Stimulated activated naive CD4-positive, alpha-beta T cell (primary cell): ENCODE measurements around the gene RTN1.

ENCODE experiments used
- DNase-seq, 6 experiments: peaks; one replicate each; lab custom pipeline; 2025; lab: John Stamatoyannopoulos, UW

The RTN1 gene

DNA sequence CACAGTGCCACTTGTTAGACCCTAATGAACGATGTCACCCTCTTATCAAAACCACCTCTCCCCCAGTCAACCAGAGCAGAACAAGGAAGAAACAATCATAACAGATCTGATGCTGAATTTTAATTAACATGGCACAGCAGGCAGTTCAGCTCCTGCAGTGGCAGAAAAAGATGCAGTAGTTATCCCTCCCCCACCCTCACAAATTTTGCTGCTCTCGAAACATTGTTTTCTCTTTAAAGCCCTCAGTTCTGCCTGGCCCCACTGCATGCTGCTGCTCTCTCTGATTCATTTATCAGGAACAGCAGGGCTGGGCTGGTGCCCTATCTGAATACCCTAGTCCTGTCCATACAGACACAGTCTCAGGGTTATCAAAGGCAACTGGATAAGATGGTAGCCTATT, 306.2 kb downstream of the RTN1 start:
- no peak for DNase-seq

DNA sequence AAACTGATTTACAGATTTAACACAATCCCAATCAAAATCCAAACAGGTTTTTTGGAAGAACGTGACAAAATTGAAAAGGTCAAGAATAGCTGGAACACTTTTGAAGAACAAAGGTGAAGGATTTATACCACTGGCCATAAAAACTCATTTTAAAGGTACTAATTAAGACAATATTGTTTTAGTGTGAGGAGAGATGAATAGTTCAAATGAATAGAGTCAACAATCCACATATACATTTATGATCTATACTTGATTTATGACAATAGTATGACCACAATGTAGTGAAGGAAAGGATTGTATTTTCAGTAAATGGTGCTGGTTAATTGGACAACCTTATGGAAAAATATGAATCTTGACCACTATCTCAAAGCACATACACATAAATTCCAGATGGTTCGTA, 323.3 kb downstream of the RTN1 start:
- DNase-seq: no peak
